GM18526 (cell line): Measurements from ENCODE around the gene GALNT11.

ENCODE experiments used
- POLR2A ChIP-seq: IDR thresholded peaks from 3 replicates; pipeline ENCODE4 v1.6.1; 2011; ENCODE audit not compliant: insufficient read length; ENCODE audit errors: extremely low read depth

Gene GALNT11

GRCh38 chr7:152076324-152076821, 50.9 kb downstream of the GALNT11 start:
- TF ChIP-seq POLR2A: no peak

- TF ChIP-seq POLR2A: no peak
Measured at GRCh38 chr7:152076940-152077933, 51.8 kb downstream of the GALNT11 start.

- no peak for TF ChIP-seq POLR2A
Measured at GRCh38 chr7:152078025-152078424, 52.6 kb downstream of the GALNT11 start.

DNA sequence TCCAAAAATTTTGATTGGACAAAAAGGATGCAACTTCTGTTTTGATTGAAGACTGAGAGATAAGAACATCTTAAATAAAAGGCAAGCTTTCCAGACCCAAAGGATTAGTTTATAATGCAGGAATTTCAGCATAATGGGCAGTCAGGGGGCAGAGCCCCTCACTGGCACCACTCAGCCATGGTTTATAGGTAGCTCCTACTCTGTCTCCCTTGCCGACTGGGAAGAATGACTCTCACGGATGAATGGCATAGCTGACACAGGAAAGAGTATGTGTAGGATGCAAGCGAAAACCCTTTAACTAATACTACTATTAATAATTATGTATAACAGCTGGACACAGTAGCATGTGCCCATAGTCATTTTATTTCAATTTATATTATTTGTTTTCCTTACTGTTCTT, 53.3 kb downstream of the GALNT11 start:
- TF ChIP-seq POLR2A: no peak

DNA sequence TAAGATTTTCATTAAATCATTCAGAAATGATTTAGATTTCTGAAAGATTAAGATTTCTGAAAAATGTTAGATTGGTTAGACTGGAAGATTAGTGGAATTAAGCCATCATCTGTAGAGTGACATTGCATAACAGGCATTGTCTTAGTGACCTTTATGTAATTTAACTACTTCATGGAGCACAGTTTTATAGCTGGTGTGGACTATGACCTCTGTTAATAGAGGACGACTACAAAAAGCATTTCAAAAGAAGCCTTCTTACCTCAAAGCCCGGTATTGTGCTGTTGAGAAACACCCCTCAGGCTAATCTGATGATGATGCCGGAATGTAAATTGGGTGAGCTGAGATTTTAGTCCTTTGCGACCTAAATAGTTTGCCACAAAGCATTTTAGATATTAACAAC, 55.6 kb downstream of the GALNT11 start:
- no peak for TF ChIP-seq POLR2A

GRCh38 chr7:152085131-152085530, 59.7 kb downstream of the GALNT11 start:
- TF ChIP-seq POLR2A: no peak

- no peak for TF ChIP-seq POLR2A
Measured at GRCh38 chr7:152086513-152086912, 61.0 kb downstream of the GALNT11 start.

DNA sequence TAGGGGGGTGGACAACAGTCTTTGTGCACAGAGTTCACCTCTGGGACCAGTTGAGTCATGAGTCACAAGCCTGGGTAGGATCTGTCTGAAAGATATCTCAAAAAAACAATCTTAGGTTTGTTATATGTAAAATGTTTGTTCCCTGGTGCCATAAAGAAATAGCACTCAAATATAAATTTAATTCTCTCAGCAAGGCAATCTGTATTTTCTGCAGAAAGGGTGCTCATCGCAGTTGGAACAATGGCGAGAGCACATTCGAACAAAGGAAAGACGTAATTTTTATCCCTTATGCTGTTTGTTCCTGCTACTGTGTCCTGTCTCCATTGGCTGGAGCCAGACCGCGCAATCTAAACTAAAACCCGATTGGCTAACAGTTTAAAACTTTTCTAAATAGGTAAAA, 63.7 kb downstream of the GALNT11 start:
- TF ChIP-seq POLR2A: no peak

GRCh38 chr7:152090747-152091146, 65.3 kb downstream of the GALNT11 start:
- TF ChIP-seq POLR2A: no peak

GRCh38 chr7:152093717-152094116, 68.2 kb downstream of the GALNT11 start:
- no peak for TF ChIP-seq POLR2A

DNA sequence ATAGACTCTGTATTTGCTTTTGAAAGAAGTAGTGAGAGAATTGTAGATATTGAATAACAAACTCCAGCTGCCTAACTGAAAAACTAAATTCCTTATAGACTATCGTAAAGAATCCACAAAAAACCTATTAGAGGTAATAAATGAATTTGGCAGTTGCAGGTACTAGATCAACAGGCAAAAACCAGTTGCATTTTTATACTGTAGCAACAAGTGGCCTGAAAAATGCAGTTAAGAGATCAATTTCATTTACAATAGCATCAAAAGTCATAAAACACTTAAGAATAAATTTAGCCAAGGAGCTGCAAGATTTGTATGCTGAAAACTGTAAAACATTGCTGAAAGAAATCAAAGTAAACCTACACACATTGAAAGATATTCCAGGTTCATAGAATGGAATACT, 70.3 kb downstream of the GALNT11 start:
- no peak for TF ChIP-seq POLR2A

DNA sequence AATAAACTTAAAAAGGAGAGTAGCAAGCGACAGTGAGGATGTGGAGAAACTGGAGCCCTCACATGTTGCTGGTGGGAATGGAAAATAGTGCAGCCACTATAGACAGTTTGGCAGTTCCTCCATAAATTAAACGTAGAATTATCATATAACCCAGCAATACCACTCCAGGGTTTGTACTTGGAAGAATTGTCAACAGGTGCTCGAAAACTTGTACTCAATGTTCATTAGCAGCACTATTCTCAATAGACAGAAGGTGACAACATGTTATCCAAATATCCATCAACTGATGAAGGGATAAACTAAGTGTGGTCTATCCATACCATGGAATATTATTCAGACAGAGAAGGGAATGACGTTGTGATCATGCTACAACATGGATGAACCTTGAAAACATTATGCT, 71.9 kb downstream of the GALNT11 start:
- TF ChIP-seq POLR2A: no peak

- TF ChIP-seq POLR2A: no peak
Measured at GRCh38 chr7:152103066-152103465, 77.6 kb downstream of the GALNT11 start.

DNA sequence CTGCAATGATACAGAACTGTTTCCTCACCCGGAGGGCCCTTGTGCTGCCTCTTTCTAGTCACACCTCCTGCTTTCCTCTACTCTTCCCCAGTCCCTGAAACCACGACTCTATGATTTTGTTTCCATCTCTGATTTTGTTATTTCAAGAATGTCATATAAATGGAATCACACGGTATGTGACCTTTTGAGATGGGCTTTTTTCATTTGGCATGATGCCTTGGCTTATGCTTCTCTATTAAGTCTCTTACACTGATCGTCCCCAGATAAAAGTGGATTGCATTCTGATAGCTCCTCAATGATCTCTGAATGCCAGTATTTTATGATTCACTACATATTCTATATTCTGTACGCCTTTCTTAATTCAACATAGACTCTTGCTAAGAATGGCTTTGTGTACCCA, 78.2 kb downstream of the GALNT11 start:
- TF ChIP-seq POLR2A: no peak

DNA sequence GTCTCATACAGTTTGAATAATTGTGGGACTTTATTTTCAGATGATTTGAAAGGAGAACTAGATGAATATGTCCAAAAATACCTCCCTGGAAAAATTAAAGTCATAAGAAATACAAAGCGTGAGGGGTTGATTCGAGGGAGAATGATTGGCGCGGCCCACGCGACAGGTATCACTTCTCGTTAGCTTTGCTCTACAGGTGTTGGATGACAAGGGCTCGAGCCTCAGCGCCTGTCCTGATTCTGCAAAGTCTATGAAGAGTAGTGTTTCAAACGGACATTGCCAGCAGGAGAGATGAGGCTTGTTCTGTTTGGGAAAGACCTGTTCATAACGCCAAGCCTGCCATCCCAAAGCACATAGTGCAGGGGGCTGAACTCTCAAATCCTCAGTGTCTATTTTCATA, 79.7 kb downstream of the GALNT11 start:
- no peak for TF ChIP-seq POLR2A

GRCh38 chr7:152106990-152107389, 81.5 kb downstream of the GALNT11 start:
- no peak for TF ChIP-seq POLR2A

DNA sequence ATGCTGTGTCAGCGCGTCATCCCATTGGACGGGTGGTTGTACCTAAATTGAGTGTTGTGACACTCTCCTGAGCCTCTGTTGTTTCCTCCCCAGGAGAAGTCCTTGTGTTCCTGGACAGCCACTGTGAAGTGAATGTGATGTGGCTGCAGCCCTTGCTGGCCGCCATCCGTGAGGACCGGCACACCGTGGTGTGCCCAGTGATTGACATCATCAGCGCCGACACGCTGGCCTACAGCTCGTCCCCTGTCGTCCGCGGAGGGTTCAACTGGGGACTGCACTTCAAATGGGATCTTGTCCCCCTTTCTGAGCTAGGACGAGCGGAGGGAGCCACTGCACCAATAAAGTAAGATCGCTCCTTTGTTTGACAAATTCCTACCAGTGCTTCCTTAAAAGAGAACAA, 82.5 kb downstream of the GALNT11 start:
- no peak for TF ChIP-seq POLR2A
